GM19351 (cell line): Measurements from ENCODE around the gene TOGARAM1.
A peak's percentile ranks its signal among the peaks of the same experiment; 100 is the strongest.
"Not testable (repeated sequence)": the region's sequence is repeated elsewhere in the genome, so short reads cannot be mapped to it uniquely, and the experiment has no call there.

Source experiments
- ATAC-seq: cut with Tn5 transposase; IDR thresholded peaks from one replicate; pipeline ENCODE4 v1.9.1; 2021; ENCODE audit warnings: mild to moderate bottlenecking, moderate library complexity; ENCODE audit not compliant: unreplicated experiment

The TOGARAM1 gene

DNA sequence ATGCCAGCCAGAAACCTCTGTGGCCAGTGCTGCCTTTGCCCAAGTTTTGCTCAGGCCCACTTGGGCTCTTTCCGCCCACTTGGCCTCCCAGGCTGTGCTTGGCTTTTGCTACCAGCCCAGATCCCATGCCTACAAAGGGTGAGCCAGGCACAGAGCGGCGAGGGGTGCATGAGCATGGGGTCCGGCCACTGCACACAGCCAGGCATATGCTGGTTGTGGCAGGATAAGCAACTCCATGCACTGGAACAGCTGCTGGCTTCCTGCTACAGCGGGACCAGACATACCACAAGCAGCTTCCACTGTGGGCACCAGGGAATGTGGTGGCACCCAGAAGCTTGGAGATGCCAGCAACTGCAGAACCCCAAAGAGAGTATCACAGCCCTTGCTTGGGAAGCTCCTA, 76.3 kb downstream of the TOGARAM1 start:
- no peak for ATAC-seq

DNA sequence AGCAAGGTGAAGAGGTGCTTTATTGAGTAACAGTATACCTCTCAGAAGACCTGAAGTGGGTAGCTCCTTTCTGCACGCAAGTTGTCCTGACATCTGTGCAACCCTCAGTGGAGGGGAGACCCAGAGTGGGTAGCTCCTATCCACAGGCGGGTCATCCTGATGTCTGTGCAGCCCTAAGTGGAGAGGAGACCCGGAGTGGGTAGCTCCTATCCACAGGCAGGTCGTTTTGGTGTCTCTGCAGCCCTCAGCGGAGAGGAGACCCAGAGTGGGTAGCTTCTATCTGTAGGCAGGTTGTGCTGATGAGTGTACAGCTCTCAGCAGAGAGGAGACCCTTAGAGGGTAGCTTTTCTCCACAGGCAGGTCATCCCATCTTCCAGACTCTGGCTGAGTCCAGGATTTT, 76.9 kb downstream of the TOGARAM1 start:
- ATAC-seq = no peak

DNA sequence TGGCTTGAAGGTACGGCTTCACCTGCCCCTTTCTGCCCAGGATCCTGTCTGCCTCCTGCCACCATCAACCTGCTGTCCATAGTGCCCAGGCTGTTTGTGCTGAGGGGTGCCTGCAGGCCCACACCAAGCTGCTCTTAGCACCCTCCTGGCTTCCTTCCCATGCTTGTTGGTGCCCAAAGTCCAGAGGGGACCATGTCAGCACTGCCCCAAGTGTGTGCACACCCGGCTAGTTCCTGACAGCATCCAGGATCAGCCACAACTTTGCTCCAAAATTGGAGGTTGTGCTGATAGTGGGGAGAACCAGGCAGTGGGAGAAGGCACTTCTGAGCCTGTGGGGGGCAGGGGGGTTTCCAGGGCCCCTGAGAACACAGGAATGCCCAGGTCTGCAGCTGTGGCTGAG, 77.4 kb downstream of the TOGARAM1 start:
- no peak for ATAC-seq

DNA sequence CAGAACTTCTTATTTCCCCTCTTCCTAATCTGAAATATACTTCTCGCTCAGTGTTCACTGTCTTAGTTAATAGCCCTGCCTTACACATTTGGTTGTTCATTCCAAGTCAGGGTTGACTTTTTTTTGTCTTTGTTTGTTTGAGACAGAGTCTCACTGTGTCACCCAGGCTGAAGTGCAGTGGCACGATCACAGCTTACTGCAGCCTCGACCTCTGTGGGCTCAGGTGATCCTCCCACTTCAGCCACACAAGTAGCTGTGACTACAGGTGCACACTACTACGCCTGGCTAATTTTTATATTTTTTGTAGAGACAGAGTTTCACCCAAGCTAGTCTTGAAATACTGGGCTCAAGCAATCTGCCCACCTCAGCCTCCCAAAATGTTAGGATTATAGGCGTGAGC, 79.7 kb downstream of the TOGARAM1 start:
- ATAC-seq = no peak

DNA sequence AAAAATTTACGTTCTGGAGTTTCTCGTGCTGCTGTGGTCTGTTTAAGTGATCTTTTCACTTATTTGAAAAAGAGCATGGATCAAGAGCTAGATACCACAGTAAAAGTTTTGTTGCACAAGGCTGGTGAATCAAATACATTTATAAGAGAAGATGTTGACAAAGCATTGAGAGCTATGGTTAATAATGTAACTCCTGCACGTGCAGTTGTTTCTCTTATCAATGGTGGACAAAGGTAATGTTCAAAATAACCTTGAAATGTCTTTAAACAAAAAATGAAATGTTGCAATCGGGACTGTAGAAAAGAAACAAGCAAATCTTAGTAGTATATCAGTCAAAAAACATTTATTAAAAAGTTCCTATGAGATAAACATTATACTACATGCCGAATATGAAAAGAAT, 82.6 kb downstream of the TOGARAM1 start:
- ATAC-seq = no peak

DNA sequence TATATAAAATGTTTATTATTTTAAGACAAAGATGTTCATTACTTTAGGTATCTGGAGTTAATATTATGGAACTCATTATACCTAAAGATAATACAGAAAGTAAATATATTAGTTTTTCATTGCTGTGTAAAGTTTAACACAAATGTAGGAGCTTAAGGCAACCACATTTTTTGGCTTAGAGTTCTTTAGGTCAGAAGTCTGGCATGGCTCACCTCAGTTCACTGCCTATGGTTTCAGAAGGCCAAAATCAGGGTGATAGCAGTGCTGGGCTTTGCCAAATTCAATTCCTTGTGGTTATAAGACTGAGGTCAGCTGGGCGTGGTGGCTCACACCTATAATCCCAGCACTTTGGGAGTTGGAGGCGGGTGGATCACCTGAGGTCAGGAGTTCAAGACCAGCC, 86.4 kb downstream of the TOGARAM1 start:
- no peak for ATAC-seq

DNA sequence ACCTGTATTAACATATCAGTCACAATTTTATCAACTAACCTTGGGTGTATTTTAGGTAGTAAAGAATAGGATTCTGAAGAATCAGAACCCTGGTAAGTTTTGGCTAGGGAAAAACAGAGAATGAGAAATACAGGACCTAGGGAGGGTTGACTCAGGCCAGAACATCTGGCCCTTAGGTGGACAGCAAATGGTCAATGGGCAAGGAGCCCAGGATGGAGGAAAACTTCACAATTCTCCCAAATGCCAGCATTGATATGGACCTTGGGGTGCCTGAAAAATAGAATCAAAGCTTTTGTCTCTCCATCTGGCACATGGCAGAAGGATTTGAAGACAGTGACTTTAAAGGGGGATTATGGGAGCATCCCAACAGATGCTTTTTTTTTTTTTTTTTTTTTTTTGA, 89.2 kb downstream of the TOGARAM1 start:
- ATAC-seq = no peak

DNA sequence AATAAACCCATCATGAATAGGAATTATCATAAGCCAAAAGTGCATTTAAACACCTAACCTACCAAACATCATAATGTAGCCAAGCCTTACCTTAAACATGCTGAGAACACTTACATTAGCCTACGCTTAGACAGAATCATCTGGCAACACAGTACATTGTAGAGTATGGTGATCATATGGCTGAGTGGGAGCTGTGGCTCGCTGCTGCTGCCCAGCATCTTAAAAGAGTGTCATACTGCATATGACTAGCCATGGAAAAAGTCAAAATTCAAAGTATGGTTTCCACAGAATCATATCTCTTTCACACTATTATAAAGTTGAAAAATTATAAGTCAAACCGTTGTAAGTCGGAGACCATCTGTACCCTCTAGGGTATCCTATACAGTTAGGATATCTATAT, 89.9 kb downstream of the TOGARAM1 start:
- ATAC-seq = no peak

DNA sequence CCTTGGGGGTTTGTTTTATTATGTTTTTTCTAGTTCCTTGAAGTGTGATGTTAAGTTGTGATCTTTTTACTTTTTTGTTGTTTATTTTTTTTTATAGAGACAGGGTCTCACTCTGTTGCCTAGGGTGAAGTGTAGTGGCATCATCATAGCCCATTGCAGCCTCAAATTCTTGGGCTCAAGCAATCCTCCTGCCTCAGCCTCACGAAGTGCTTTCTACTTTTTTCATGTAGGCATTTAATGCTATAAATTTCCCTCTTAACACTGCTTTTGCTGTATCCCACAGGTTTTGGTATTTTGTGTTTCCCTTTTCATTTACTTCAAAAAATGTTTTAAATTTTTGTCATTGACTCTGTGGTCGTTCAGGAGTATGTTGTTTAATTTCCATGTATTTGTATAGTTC, 95.4 kb downstream of the TOGARAM1 start:
- no peak for ATAC-seq

DNA sequence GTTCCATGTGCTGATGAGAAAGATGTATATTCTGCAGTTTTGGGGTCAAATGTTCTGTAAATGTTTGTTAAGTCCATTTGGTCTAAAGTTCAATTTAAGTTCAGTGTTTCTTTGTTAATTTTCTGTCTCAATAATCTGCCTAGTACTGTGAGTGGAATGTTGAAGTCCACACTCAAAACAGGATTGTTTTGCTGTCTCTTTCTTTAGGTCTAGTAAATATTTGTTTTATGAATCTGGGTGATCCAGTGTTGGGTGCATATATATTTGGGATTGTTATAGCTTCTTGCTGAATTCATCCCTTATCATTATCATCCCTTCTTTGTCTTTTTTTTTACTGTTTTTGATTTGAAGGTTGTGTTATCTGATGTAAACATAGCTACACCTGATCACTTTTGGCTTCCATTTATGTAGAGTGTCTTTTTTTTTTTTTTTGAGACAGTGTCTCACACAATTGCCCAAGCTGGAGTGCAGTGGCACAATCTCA, 95.9 kb downstream of the TOGARAM1 start:
- no peak for ATAC-seq

DNA sequence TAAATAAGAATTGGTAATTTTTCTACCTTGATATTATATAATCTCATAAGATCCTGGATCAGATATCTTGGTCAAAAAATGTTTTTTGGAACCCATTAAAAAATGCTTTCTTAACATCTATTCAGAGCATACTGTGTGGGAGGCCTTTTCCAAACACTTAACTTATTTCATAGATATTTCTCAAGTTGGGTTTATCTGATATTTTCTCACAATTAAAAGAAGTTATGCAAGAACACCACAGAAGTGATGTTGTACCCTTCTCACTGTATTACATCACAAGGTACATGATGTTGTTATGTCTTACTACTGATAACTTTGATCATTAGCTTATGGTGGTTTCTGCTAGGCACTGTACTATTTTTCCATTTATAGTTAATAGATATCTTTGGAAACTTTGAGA, 98.6 kb downstream of the TOGARAM1 start:
- ATAC-seq = no peak

DNA sequence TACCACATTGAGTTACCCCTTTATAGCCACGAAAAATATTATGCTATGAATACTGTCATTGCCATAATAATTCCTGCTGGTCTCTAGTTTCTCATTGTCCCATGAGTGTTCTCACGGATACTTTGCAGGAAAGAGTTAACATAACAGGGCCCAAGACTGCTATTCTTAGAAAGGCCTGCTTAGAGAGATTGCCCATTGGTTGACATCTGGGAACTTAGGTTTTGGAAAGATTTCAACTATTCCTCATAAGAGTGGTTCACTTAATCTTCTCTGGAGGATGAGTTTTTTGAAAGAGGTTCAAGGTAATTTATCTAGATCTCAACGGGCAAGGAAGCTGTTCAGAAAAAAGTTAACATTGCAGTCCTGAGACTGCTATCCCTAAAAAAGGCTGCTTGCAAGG, 103.5 kb downstream of the TOGARAM1 start:
- no peak for ATAC-seq

DNA sequence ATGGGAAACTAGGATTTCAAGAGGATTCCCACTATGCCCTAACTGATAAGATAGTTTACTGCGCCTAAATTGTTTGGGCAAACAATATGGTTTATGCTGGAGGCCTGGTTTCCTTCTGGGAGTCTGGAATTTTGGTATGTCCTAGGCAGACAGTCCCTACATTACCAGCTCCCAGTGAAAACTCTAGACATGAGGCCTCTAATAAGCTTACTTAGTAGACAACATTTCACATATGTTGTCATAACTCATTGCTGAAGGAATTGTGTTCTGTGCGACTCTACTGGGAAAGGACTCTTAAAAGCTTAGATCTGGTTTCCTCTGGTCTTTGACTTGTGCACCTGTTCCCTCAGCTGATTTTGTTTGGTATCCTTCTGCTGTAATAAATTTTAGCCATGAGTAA, 104.0 kb downstream of the TOGARAM1 start:
- no peak for ATAC-seq

DNA sequence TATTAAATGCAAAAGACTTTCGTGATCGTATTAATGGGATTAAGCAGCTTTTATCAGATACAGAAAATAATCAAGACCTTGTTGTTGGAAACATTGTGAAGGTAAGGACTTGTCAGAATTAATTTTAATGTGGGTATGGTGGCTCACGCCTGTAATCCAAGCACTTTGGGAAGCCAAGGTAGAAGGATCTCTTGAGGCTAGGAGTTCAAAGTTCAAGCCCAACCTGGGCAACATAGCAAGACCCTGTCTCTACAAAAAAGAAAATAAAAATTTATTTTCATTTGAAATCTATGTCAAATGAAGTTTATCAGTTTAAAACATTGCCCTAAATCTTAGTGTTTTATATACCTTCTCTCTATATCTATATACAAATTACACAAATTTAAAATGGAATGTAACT, 104.7 kb downstream of the TOGARAM1 start:
- no peak for ATAC-seq

DNA sequence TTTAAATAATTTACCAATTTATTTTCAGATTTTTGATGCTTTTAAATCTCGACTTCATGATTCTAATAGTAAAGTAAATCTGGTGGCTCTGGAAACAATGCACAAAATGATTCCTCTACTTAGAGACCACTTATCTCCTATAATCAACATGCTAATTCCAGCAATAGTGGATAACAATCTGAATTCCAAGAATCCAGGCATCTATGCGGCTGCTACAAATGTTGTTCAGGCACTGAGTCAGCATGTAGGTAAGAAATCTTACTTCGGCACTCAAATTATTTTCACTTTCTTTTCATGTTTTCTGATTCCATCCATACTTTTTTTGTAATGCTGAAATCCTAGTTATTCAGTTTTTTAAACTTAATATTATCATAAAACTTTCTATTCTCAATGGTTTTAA, 106.4 kb downstream of the TOGARAM1 start:
- no peak for ATAC-seq

DNA sequence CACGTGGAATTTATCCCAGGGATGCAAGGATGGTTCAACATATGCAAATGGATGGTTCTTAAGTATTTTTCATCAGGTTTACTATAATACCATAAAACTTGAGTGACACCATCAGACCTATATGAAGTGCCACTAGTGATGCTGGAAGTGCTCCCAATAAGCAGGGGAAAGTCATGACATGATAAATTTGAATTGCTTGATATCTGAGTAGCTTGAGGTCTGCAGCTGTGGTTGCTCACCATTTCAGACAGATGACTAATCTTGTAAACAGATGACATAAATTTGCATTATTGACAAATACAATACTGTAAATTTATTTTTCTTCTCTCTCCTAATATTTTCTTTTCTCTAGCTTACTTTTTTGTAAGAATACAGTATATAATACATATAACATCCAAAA, 108.2 kb downstream of the TOGARAM1 start:
- ATAC-seq = no peak

DNA sequence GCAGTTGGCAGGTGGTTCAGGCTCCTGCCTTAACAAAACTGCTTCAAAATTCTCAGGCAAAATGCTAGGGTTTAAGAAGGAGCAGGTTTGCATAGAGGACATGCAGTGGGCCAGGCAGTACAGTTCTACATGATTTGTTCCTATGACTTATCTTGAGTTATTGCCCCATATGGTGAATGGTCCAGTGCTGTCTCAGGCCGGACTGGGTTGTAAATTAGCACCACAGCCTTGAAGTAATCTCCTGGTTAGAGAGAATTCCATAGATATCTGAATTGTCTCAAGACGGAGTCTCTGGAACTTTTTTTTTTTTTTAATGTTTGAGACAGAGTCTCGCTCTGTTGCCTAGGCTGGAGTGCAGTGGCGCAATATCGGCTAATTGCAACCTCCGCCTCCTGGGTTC, 110.1 kb downstream of the TOGARAM1 start:
- ATAC-seq = no peak

DNA sequence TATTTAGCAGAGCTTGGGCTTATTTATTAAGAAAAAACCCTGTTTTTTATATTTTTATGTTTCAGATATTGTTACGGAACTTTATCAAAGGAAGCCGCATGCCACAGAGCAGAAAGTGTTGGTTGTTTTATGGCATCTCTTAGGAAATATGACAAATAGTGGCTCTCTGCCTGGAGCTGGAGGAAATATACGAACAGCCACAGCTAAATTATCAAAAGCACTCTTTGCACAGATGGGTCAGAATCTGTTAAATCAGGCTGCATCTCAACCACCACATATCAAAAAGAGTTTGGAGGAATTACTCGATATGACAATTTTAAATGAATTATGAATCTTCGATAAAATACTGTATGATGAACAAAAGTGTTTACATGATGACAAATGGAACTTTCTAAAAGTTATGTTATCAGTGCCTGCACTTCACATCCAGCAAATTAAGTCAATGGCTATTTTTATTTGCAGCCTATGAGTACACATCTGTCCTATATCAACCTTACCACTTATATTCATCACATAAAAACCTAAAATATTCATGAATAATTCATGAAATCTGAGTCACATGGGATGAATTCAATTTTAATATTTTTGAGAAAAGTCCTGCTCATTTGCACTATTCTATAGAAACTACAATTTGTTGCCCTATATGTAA, 111.4 kb downstream of the TOGARAM1 start:
- ATAC-seq = no peak

DNA sequence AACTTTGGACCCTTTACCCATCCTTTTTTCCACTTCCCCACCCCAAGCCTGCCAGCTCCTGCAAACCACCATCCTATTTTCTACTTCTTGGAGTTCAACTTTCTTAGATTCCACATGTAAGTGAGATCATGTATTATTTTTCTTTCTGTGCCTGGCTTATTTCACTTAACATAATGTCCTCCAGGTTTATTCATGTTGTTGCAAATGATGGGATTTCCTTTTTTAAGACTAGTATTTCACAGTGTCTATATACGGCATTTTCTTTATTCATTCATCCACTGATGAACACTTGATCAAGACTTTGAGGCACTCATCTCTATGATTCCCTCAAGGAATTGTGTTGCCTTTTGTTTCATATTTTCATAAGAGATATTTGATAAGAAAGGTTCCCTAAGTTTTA, 116.3 kb downstream of the TOGARAM1 start:
- no peak for ATAC-seq

DNA sequence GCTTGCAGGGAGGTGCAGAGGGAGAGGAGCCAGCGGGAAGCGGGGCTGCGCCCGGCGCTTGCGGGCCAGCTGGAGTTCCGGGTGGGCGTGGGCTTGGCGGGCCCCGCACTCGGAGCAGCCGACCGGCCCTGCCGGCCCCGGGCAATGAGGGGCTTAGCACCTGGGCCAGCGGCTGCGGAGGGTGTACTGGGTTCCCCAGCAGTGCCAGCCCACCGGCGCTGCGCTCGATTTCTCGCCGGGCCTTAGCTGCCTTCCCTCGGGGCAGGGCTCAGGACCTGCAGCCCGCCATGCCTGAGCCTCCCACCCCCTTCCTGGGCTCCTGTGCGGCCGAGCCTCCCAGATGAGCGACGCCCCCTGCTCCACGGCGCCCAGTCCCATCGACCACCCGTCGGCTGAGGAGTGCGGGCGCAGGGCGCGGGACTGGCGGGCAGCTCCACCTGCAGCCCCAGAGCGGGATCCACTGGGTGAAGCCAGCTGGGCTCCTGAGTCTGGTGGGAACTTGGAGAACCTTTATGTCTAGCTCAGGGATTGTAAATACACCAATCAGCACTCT, 118.5 kb downstream of the TOGARAM1 start:
- not testable (repeated sequence) for ATAC-seq

DNA sequence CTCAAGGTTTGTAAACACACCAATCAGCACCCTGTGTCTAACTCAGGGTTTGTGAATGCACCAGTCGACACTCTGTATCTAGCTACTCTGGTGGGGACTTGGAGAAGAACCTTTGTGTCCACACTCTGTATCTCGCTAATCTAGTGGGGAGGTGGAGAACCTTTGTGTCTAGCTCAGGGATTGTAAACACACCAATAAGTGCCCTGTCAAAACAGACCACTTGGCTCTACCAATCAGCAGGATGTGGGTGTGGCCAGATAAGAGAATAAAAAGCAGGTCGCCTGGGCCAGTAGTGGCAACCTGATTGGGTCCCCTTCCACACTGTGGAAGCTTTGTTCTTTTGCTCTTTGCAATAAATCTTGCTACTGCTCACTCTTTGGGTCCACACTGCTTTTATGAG, 119.1 kb downstream of the TOGARAM1 start:
- ATAC-seq = not testable (repeated sequence)

DNA sequence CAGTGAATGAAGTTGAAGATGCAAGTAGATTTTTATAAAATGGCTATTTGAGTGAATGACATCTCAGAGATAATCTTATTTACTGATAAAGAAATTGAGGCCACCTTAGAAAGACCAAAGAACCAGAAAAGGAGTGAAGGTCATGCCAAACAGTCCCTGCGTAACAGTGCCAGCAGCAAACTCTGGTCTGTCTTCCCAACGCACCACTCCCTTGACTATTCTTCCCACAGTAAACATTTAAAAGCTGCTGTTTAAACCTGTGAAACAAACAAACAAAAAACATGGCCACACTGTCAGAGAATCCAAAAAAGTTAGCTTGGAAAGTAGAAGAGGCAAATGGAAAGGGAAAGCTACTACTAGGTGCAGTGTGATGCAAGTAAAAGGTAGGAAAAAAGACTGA, 120.4 kb downstream of the TOGARAM1 start:
- no peak for ATAC-seq

DNA sequence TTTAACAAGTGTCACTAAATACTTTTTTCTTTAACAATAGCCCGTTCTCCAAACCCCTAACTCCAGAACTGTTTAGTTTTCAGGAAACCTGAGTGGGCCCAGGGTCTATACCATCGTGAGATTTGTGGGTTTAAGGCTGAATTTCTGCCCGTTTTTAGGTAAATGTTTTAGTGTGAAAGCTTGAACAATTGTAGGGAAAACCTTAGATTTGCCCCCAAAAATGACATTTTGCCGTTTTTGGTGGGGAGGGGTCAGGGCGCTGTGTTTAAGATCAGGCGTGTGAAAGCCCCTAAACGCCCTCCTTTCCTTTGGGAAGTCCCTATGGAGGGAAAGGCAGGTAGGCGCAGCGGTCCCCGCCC, 121.6 kb downstream of the TOGARAM1 start:
- ATAC-seq = peak; percentile 16
